Cerebellar cortex (tissue), 1 donor: Measurements from ENCODE around the gene TTLL9.

Experiments
- DNase-seq: peaks from one replicate; pipeline ENCODE4 v3.0.0-alpha.2; 2015; ENCODE audit warnings: low spot score

The TTLL9 gene

DNA sequence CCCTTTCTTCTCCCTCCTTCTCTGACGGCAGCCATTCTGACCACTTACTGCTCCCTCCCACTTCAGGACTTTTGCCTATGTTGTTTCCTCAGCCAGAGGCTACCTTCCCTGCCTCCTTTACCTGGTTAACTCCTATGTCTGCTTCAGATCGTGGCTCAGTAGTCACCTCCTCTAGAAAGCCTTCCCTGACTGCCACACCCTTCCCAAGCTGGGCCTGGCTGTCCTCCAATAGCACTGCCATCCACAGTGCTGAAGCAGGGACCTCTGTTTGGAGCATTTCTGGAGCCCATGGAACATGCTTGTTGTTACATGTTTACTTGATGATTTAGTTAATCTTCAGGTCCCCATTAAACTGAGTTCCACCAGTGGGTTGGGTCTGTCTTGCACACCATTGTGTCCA is 111.3 kb downstream of the TTLL9 start:
- no peak for DNase-seq

DNA sequence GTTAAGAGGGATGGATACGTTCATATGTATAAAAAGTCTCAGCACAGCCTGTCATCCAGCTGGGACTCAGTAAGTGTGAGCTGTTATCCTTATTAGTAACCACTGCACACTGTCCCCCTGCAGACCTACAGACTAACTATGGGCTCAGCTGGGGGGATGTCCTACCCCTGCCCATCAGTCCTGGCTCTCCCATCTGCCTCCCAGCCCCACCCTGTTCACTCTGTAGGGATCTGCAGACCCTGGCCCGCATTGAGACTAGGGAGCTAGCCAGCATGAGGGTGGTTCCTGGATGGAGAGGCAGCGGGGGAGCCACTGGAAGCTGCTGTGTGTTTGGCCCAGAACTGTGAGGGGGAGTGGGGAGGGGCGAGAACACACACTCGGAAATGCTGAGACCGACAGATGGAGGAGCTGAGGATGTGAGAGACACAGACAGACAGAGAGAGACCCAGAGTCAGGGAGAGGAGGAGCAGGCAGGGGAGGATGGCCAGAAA is 114.6 kb downstream of the TTLL9 start:
- DNase-seq, result peak; percentile 65

DNA sequence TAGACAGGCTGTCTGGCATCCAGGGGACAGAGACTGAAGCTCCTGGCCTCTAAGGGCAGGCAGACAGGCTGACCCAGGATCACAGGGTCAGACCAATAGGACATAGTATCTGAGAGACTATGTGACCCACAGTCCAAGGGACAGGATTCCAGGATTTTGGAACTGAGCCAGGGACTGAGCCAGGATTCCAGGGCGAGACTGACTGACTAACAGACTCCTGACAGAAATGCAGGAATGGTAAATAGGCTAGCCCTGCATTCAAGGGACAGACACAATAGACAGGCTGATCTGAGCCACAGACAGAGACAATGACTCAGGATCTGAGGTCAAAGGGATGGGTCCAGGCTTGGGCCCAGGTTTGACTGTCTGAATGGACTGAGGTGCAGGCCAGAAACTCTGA is 117.3 kb downstream of the TTLL9 start:
- peak; percentile 42 for DNase-seq

DNA sequence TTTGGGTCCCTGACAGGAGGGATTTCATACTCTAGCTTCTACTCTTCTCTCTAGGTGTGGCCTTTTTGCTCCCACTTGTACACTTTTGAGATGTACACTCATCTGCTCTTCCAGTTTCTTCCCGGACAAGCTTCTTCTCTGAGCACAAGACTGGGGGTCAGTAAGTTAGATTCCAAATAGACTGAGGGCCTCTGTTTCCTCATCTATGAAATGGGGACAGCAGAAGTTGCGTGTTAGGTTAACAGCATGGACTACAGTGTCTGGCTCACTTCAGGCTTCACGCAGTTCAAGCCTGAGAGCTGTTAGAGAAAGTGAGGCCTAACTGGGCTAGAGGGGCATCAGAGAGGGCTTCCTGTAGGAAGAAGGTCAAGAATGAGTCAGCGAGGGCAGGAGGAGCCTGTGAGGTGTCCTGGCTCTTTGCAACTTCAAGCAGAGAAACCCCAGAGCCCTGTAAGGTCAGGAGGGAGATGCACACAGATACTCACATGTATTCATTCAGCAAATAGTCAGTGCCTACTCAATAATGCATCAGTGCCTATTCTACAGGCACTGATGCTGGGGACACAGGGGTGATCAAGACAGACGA is 118.1 kb downstream of the TTLL9 start:
- no peak for DNase-seq

DNA sequence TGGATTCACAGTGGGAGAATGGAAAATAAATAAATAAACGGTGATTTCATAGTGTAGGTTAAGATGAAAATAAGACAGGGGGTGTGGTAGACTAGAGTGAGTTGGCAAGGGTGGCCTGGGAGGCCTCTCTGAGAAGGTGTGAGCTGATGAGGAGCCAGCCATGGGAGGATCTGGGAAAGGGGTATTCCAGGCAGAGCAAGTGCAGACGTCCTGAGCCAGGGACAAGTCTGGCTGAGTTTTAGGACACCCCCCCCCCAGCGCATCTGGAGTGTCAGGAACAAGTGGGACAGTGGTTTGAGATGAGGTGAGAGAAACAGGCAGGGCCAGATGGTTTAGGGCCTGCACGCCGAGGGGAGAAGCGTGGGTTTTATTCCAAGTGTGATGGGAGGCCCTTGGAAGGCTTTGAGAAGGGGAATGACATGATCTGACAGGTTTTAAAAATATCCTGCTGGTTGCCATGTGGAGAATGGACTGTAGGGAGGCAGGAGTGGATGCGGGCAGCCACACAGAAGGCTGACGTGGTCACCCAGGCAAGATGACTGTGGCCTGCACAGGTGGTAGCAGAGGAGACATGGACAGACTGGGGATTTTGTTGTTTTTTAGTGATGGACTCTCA is 118.7 kb downstream of the TTLL9 start:
- peak; percentile 77 for DNase-seq

DNA sequence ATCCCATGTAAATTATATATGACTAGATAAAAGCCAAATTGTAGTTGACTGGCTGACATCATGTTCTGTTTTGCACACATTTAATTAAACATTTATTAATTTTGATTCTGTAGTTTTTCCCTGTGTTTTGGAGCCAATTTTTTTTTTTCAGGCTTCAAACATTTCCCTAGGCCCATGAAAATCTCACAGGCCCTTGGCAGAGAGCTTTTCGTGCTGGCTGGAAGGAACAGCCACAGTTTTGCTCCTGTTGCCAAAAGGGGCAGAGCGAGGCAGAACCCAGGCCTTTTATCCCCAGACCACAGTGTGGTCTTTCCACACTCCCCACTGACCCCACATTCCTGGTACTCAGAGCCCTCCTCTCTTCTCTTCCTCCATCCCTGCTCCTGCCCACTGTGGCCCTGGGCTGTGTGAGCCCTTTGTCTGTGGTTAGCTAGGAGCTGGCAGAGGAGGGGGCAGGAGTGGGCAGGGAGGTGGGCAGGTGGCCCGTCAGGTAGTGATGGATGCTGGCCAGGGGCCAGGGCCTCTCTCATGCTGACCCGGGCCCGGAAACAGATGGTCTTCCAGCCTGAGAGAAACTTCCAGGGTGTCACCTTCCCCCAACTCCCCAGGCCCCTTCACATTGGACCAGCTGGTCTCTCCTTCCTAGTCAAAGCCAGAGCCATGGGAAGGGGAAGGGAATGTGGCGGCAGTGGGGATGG is 120.4 kb downstream of the TTLL9 start:
- DNase-seq, result peak; percentile 63

DNA sequence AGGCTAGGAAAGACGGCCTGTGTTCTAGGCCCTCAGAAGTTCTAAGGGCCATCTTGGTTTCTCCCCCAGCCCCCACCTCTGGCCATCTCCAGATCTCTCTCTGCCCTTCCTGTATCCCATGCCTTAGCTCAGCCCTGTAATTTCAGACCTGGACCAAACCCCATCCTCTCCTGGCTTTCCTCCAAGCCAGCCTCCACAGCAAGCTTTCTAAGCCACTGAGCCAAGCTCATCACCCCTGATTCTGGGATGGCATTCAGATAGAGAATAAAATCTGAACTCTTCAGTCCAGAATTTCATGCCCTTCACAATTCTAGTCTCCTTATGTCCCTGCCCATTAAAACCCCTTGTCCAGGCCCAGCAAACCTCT is 120.9 kb downstream of the TTLL9 start:
- peak; percentile 88 for DNase-seq

DNA sequence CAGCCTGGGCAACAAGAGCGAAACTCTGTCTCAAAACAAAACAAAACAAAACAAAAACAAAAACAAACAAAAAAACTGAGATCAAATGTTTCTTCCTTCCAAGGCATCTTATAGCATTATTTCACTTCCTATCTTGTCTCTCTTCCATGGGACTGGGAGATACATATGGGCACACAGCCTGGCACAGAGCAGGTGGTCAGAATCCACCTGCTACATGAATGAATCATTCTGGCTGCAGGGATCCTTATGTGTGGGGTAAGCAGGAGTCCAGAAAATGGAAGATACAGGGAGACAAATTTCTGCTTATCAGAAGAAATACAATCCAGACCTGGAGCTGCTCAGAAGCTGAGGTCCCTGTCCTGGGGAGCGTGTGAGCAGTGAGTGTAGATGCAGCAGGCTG is 121.7 kb downstream of the TTLL9 start:
- DNase-seq, result peak; percentile 92
